Tibial artery (tissue), 4 donors: Measurements from ENCODE around the gene TMUB1.

Experiments used
- DNase-seq, 2 donors: peaks; one replicate each; pipeline ENCODE4 v3.0.0-alpha.2; 2019
- H3K27ac ChIP-seq, 2 donors: fragments of 200-600 bp; sonication (generic) in 1 of 2; 1 replicate in 1 of 2; 2 replicates in 1 of 2; pipeline ENCODE4 v1.5.1; 2018 to 2019; ENCODE audit warnings: mild to moderate bottlenecking in 1 of 2
- H3K27me3 ChIP-seq, 2 donors: fragments of 200-600 bp; sonication (generic) in 1 of 2; one replicate each; pipeline versions ENCODE4 v1.5.1 to v1.6.0; 2016 to 2019
- H3K36me3 ChIP-seq, 3 donors: fragments of 200-600 bp; sonication (generic) in 2 of 3; one replicate each; pipeline ENCODE4 v1.5.1; 2016 to 2019; ENCODE audit warnings: mild to moderate bottlenecking in 2 of 3
- H3K4me1 ChIP-seq, 4 donors: fragments of 200-600 bp; sonication (generic) in 2 of 4; 1 replicate in 3 of 4; 2 replicates in 1 of 4; pipeline ENCODE4 v1.5.1; 2016 to 2019
- H3K4me3 ChIP-seq, 2 donors: fragments of 200-600 bp; sonication (generic) in 1 of 2; 1 replicate in 1 of 2; 2 replicates in 1 of 2; pipeline ENCODE4 v1.5.1; 2018 to 2019; ENCODE audit warnings: mild to moderate bottlenecking in 2 of 2
- H3K9me3 ChIP-seq, 3 donors: fragments of 200-600 bp; sonication (generic) in 1 of 3; one replicate each; pipeline ENCODE4 v1.5.1; 2016 to 2019
- intact Hi-C: fragments of 100-400 bp; cut with DNase I; formaldehyde crosslinking; loops from one replicate; pipeline ENCODE4 v1.15.0; 2023; ENCODE audit warnings: low total_unique reads
- TF ChIP-seq, protein P1 (sequence below), 2 experiments: fragments of 200-600 bp in 1 of 2; fragments of 450-650 bp in 1 of 2; IDR thresholded peaks; one replicate each; pipeline ENCODE4 v1.5.1; 2017 to 2019; ENCODE audit warnings: antibody characterized with exemption in 2 of 2, mild to moderate bottlenecking in 1 of 2, moderate library complexity in 1 of 2

Gene TMUB1

GRCh38 chr7:151035026-151035717 is 48.1 kb downstream of the TMUB1 start:
- Histone ChIP-seq H3K27me3 (no peaks in the 10 kb centered on the region), H3K36me3 (peaks cover 12 to 58% (median 36%) of the 10 kb centered on the region in 3 donors), H3K4me3 (no peak overlapping the region), H3K27ac (no peak overlapping the region), H3K4me1 (peaks cover 0 to 14% (median 11%) of the 10 kb centered on the region in 4 donors), H3K9me3 (no peaks in the 10 kb centered on the region)
- TF ChIP-seq, protein P1, sequence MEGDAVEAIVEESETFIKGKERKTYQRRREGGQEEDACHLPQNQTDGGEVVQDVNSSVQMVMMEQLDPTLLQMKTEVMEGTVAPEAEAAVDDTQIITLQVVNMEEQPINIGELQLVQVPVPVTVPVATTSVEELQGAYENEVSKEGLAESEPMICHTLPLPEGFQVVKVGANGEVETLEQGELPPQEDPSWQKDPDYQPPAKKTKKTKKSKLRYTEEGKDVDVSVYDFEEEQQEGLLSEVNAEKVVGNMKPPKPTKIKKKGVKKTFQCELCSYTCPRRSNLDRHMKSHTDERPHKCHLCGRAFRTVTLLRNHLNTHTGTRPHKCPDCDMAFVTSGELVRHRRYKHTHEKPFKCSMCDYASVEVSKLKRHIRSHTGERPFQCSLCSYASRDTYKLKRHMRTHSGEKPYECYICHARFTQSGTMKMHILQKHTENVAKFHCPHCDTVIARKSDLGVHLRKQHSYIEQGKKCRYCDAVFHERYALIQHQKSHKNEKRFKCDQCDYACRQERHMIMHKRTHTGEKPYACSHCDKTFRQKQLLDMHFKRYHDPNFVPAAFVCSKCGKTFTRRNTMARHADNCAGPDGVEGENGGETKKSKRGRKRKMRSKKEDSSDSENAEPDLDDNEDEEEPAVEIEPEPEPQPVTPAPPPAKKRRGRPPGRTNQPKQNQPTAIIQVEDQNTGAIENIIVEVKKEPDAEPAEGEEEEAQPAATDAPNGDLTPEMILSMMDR (IDR thresholded peaks at IDR 0.05): no peak
- intact Hi-C loops: loop anchor here (5.0 kb wide), 1 partner anchor 77 kb away; no protein-coding TSS in a partner anchor
- DNase-seq: no peak

DNA sequence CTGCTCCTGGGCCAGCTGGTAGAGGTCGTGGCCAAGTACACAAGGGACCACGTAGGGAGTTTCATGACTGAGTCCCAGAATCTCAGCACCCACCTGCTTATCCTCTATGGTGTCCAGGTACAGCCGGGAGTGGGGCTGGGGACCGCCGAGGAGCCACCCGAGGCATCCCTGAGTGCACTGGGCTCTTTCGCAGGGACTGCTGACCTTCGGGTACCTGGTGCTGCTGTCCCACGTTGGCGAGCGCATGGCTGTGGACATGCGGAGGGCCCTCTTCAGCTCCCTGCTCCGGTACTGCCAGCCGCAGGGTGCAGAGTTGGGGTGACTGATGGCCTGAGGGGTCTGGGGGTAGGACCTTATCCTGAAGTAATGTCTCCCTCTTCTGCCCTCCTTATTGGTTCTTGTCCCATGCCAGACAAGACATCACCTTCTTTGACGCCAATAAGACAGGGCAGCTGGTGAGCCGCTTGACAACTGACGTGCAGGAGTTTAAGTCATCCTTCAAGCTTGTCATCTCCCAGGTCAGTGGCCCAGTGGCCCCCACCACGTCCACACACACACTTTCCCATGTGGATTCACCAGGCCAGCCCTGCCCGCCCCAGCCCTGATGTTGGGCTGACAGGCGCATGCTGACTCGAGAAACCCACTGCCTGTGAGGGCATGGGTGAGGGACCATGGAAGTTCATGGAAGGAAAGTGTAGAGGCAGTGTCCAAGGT is 48.8 kb downstream of the TMUB1 start:
- no peak overlapping the region for H3K4me3 ChIP-seq
- no peak for DNase-seq
- TF ChIP-seq, protein P1 (IDR thresholded peaks at IDR 0.05): no peak
- intact Hi-C loops: loop anchor here (5.0 kb wide), 1 partner anchor 78 kb away; no protein-coding TSS in a partner anchor
- no peaks in the 10 kb centered on the region for H3K27me3 ChIP-seq
- no peaks in the 10 kb centered on the region for H3K9me3 ChIP-seq
- H3K4me1 ChIP-seq: peaks cover 0 to 16% (median 9%) of the 10 kb centered on the region in 4 donors
- H3K27ac ChIP-seq: no peak overlapping the region
- H3K36me3 ChIP-seq: peaks cover 12 to 58% (median 36%) of the 10 kb centered on the region in 3 donors

DNA sequence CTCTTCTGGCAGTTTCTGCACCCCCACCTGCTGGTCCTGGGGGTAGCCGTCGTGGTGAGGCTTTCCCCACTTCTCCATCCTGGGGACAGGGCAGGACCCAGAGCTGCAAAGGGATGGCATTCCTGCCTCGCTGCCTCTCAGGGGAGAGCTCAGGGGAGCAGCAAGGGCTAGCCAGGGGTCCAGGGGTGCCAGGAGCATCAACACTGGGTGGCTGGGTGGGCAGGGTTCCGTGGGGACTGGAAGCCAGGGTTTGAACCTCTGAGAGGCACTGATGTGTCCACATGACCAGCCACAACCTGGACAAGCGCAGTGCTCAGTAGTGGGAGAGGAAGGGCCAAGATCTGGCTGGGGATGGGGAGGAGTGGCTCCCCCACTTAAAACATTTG is 49.4 kb downstream of the TMUB1 start:
- TF ChIP-seq, protein P1 (IDR thresholded peaks at IDR 0.05): no peak
- intact Hi-C loops: no loop called here
- H3K36me3 ChIP-seq: peaks cover 12 to 58% (median 36%) of the 10 kb centered on the region in 3 donors

GRCh38 chr7:151032936-151033863 is 50.1 kb downstream of the TMUB1 start:
- H3K36me3 ChIP-seq: peaks cover 12 to 58% (median 36%) of the 10 kb centered on the region in 3 donors
- intact Hi-C loops: no loop called here
- no peaks in the 10 kb centered on the region for H3K27me3 ChIP-seq
- H3K4me3 ChIP-seq: no peak overlapping the region
- H3K9me3 ChIP-seq: no peaks in the 10 kb centered on the region
- no peak for DNase-seq
- H3K4me1 ChIP-seq: peaks cover 0 to 12% (median 2%) of the 10 kb centered on the region in 4 donors
- TF ChIP-seq, protein P1 (IDR thresholded peaks at IDR 0.05): no peak
- no peak overlapping the region for H3K27ac ChIP-seq

More for the DNA sequence above, 49.4 kb downstream of the TMUB1 start:
- no peak overlapping the region for H3K4me3 ChIP-seq
- no peaks in the 10 kb centered on the region for H3K9me3 ChIP-seq
- DNase-seq: no peak
- no peak overlapping the region for H3K27ac ChIP-seq
- H3K4me1 ChIP-seq: peaks cover 0 to 16% (median 7%) of the 10 kb centered on the region in 4 donors
- H3K27me3 ChIP-seq: no peaks in the 10 kb centered on the region
